ENCODE measurements around the gene LGALS12. TPM values are rescaled to one million over a fixed set of nuclear protein-coding genes. Genes with fewer than 3 reads are reported as not detected.

LGALS12 gene, protein sequence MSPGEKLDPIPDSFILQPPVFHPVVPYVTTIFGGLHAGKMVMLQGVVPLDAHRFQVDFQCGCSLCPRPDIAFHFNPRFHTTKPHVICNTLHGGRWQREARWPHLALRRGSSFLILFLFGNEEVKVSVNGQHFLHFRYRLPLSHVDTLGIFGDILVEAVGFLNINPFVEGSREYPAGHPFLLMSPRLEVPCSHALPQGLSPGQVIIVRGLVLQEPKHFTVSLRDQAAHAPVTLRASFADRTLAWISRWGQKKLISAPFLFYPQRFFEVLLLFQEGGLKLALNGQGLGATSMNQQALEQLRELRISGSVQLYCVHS
- polyA plus RNA-seq, result 1 to 10 TPM in 1 of 3 donors, not detected in 2; 1.7 TPM

DNA sequence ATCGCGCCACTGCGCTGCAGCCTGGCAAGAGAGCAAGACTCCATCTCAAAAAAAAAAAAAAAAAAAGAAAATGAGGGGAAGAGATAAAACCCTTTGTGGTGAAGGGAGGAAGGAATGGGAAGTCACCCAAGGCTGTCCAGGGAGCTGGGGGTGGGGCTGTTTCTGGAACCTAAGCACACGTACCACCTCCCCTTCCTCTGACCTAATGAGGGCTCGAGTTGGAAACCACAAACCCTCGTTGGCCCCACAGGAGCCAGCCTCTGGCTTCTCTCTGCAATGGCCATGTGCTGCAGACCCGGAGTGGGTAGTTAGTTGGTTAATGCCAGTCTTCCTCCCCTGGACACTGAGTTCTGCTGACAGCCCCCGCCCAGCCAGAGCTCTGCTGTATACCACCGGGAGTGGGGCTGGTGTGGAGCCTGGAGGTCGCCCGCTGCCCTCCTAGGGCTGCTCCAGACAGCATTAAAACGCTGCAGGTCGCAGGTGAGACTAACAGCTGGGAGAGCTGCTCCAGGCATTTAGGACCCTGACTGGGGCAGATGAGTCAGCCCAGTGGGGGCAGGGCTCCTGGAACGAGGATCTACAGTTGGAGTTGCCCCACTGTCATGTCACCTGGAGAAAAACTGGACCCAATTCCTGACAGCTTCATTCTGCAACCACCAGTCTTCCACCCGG is at the start of gene LGALS12:
Gene LGALS12, plus strand, starts transcription at position 228 of the 672 bp plus-strand sequence. Its CDS starts 375 bp downstream, at position 603.
- H3K4me3 Mint-ChIP-seq, result peak within 1 kb of the TSS in 3 of 5 donors; percentile 13 to 48 (median 46)
- peaks cover 0 to 5% (median 3%) of the 10 kb centered on the region in 3 donors for H3K27me3 Mint-ChIP-seq (ENCODE audit: low read depth in 3 of 3)
- no peaks in the 10 kb centered on the region for H3K36me3 Mint-ChIP-seq
- peak within 1 kb of the TSS in 1 of 6 donors; percentile 50 for H3K27ac Mint-ChIP-seq
- DNase-seq, result peak in 1 of 3 donors; percentile 17
- H3K9me3 Mint-ChIP-seq, result peaks cover 0 to 3% (median 1%) of the 10 kb centered on the region in 6 donors
- peaks cover 18 to 23% of the 10 kb centered on the region in 2 donors for H3K4me1 Mint-ChIP-seq

- H3K9me3 Mint-ChIP-seq, result no peaks in the 10 kb centered on the region
- no peak for DNase-seq
- no peak overlapping the region for H3K27ac Mint-ChIP-seq
- no peaks in the 10 kb centered on the region for H3K4me1 Mint-ChIP-seq
- H3K4me3 Mint-ChIP-seq, result no peak overlapping the region
- H3K27me3 Mint-ChIP-seq (ENCODE audit: low read depth in 3 of 3), result peaks cover under 1 to 7% (median 2%) of the 10 kb centered on the region in 3 donors
- no peaks in the 10 kb centered on the region for H3K36me3 Mint-ChIP-seq
Measured at GRCh38 chr11:63459586-63459985, 46.3 kb upstream of the LGALS12 start.

DNA sequence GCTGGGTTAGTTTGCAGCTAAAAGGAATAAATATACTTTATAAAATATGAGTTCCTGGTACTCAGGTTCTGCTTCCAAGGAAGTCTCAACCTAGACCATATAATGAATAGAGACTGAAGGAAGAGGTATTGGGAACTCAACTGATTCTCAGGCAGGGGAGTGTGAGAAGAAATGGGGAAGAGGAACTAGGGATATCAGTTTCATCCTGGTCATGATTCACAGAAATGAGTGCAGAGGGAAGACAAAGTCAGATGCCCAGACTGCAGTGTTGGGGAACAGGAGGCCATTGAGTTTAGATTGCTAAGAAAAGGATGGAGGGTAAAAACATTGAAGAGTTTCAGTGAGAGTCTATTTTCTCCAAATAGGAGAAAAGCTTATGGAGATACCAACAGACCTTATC is 43.7 kb upstream of the LGALS12 start:
- Mint-ChIP-seq H3K4me1 (no peaks in the 10 kb centered on the region), H3K9me3 (no peaks in the 10 kb centered on the region), H3K27me3 (ENCODE audit: low read depth in 3 of 3) (peaks cover 0 to 2% (median 2%) of the 10 kb centered on the region in 3 donors), H3K4me3 (no peak overlapping the region), H3K27ac (peak overlapping the region in 1 of 6 donors; percentile 73), H3K36me3 (no peaks in the 10 kb centered on the region)
- no peak for DNase-seq

GRCh38 chr11:63470311-63470710 is 35.6 kb upstream of the LGALS12 start:
- Mint-ChIP-seq H3K4me1 (no peaks in the 10 kb centered on the region), H3K27me3 (ENCODE audit: low read depth in 3 of 3) (peaks cover 4 to 7% (median 4%) of the 10 kb centered on the region in 3 donors), H3K27ac (no peak overlapping the region), H3K9me3 (peaks cover 1 to 15% (median 5%) of the 10 kb centered on the region in 6 donors), H3K36me3 (peaks cover 0 to 4% (median 0%) of the 10 kb centered on the region in 3 donors), H3K4me3 (no peak overlapping the region)
- no peak for DNase-seq

- peaks cover 4 to 10% (median 5%) of the 10 kb centered on the region in 3 donors for H3K36me3 Mint-ChIP-seq
- H3K27me3 Mint-ChIP-seq (ENCODE audit: low read depth in 3 of 3), result peaks cover 4 to 7% (median 4%) of the 10 kb centered on the region in 3 donors
- H3K4me1 Mint-ChIP-seq, result no peaks in the 10 kb centered on the region
- H3K27ac Mint-ChIP-seq, result no peak overlapping the region
- no peak for DNase-seq
- H3K9me3 Mint-ChIP-seq, result peaks cover 1 to 24% (median 11%) of the 10 kb centered on the region in 6 donors
- H3K4me3 Mint-ChIP-seq, result no peak overlapping the region
Measured at GRCh38 chr11:63472372-63472771, 33.5 kb upstream of the LGALS12 start.

GRCh38 chr11:63476618-63477017 is 29.3 kb upstream of the LGALS12 start:
- H3K4me3 Mint-ChIP-seq, result no peak overlapping the region
- peaks cover 4 to 5% (median 5%) of the 10 kb centered on the region in 3 donors for H3K36me3 Mint-ChIP-seq
- peaks cover 0 to 9% (median 8%) of the 10 kb centered on the region in 6 donors for H3K9me3 Mint-ChIP-seq
- H3K4me1 Mint-ChIP-seq, result no peaks in the 10 kb centered on the region
- DNase-seq, result no peak
- no peak overlapping the region for H3K27ac Mint-ChIP-seq
- peaks cover 0 to 4% (median 2%) of the 10 kb centered on the region in 3 donors for H3K27me3 Mint-ChIP-seq (ENCODE audit: low read depth in 3 of 3)

GRCh38 chr11:63478896-63479295 is 27.0 kb upstream of the LGALS12 start:
- peak; percentile 62 to 73 (median 68) for DNase-seq
- Mint-ChIP-seq H3K4me3 (no peak overlapping the region), H3K4me1 (no peaks in the 10 kb centered on the region), H3K27me3 (ENCODE audit: low read depth in 3 of 3) (peaks cover 0 to 4% (median 2%) of the 10 kb centered on the region in 3 donors), H3K9me3 (peaks cover 0 to 9% (median 8%) of the 10 kb centered on the region in 6 donors), H3K36me3 (peaks cover 4 to 7% (median 5%) of the 10 kb centered on the region in 3 donors), H3K27ac (no peak overlapping the region)

DNA sequence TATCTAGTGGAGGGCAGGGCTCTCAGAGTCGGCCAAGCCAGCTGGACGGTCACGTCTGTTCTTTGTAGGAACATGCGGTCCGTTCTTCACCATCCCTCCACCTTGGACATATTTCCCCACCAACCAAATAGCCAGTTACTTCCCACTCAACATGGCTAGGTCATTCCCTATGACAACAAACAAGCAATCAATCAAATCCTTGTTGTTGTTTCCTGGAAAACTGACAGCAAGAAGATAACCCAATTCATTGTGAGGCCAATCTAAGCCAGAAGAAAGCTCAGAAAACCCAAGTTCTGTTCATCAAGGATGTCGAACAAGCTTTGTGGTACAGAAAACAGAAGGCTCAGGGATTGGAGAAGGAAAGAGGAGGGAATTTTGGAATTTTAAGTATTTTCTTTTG is 25.8 kb upstream of the LGALS12 start:
- no peak overlapping the region for H3K4me3 Mint-ChIP-seq
- H3K27me3 Mint-ChIP-seq (ENCODE audit: low read depth in 3 of 3), result peaks cover 2 to 3% (median 2%) of the 10 kb centered on the region in 3 donors
- H3K9me3 Mint-ChIP-seq, result peaks cover 1 to 15% (median 10%) of the 10 kb centered on the region in 6 donors
- no peaks in the 10 kb centered on the region for H3K4me1 Mint-ChIP-seq
- DNase-seq, result no peak
- peak overlapping the region in 1 of 6 donors; percentile 62 for H3K27ac Mint-ChIP-seq
- H3K36me3 Mint-ChIP-seq, result peaks cover 4 to 10% (median 8%) of the 10 kb centered on the region in 3 donors

GRCh38 chr11:63485777-63486176 is 20.1 kb upstream of the LGALS12 start:
- peaks cover 0 to 8% (median 8%) of the 10 kb centered on the region in 3 donors for H3K36me3 Mint-ChIP-seq
- H3K4me1 Mint-ChIP-seq, result no peaks in the 10 kb centered on the region
- no peak overlapping the region for H3K27ac Mint-ChIP-seq
- no peak for DNase-seq
- peaks cover 2 to 4% (median 3%) of the 10 kb centered on the region in 3 donors for H3K27me3 Mint-ChIP-seq (ENCODE audit: low read depth in 3 of 3)
- peaks cover 2 to 14% (median 4%) of the 10 kb centered on the region in 6 donors for H3K9me3 Mint-ChIP-seq
- no peak overlapping the region for H3K4me3 Mint-ChIP-seq

DNA sequence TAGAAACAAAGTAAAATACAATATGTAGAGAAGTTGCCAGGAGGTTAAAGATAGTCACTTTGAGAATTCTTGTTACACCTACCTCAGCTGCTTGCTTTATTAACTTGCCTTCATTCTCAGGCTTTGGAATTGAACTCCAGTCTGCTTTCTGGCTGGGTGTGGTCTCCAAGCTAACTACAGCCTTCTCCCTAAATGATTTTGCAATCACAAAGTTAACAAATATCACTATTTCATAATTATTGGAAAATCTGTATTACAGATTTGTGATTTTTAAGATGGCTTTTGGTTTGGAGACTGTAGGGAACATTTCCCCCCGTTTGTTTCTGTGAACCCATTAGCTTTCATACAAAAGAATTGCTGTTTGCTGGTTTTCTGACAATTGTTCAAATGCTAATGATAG is 17.1 kb upstream of the LGALS12 start:
- Mint-ChIP-seq H3K27me3 (ENCODE audit: low read depth in 3 of 3) (peaks cover 3 to 9% (median 4%) of the 10 kb centered on the region in 3 donors), H3K4me1 (peaks cover 7 to 17% of the 10 kb centered on the region in 2 donors), H3K36me3 (peaks cover 0 to 8% (median 7%) of the 10 kb centered on the region in 3 donors), H3K27ac (peak overlapping the region in 1 of 6 donors; percentile 9), H3K9me3 (peaks cover 2 to 12% (median 4%) of the 10 kb centered on the region in 6 donors), H3K4me3 (no peak overlapping the region)
- no peak for DNase-seq

DNA sequence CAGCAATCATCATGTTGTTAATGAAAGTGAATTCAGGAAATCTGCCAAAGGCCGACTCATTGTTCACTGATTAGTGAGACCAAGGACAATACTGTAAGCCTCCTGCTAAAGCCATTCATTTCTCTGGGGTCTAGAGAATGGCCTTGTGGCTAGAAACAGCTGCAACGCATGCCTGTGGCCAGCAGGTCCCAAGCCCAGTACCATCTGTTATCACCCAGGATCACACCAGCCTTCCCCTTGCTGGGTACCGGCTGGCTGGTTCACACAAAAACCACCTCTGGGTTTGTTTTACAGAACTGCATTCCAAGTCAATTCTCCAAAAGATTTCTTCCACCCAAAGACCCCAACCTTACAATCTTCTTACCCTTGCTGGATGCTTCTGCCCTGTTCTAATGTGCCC is 16.0 kb upstream of the LGALS12 start:
- H3K4me1 Mint-ChIP-seq, result peaks cover 7 to 17% of the 10 kb centered on the region in 2 donors
- H3K9me3 Mint-ChIP-seq, result peaks cover 2 to 7% (median 4%) of the 10 kb centered on the region in 6 donors
- DNase-seq, result no peak
- H3K27ac Mint-ChIP-seq, result no peak overlapping the region
- H3K4me3 Mint-ChIP-seq, result peak overlapping the region; percentile 6 to 80 (median 64)
- peaks cover 0 to 14% (median 4%) of the 10 kb centered on the region in 3 donors for H3K27me3 Mint-ChIP-seq (ENCODE audit: low read depth in 3 of 3)
- H3K36me3 Mint-ChIP-seq, result peaks cover 0 to 6% (median 6%) of the 10 kb centered on the region in 3 donors

DNA sequence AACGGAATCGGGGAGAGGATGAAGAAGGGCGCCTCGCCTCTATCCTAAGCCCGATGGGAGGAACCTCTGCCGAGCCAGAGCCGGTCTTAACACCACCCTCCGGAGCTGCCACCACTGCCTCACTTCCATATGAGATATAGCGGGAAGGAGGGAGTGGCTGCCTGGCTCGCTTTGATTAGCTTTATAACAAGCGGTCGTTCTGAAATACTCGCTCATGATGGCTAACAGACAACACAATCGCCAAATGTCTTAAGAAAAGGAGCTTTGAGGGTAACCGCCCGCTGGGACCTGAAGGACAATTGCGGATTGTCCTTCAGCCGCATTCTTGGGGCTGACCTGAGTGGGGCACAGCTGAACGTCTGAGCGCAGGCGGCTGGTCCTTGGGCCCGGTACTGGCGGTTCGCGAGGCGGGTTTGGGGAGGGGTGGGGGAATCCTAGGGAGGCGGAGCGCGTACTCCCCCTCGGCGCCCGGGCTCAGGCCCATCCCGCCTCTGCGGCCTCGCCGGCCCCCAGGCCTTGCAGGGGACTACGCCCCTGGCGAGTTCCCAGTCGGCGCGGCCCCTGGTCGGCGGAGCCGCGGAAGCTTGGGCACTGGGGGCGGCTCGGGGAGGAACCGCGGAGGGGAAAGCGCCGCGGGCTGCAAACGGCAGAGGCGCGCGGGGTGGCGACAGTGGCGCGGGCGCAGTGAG is 15.2 kb upstream of the LGALS12 start, which contains the start of gene PLAAT5:
Gene PLAAT5, minus strand, starts transcription at position 617 of the 689 bp plus-strand sequence. Its CDS starts 133 bp downstream, at position 484.
- Mint-ChIP-seq H3K27me3 (ENCODE audit: low read depth in 3 of 3) (peaks cover 0 to 14% (median 7%) of the 10 kb centered on the region in 3 donors), H3K27ac (peak within 1 kb of the TSS in 3 of 6 donors; percentile 57 to 63 (median 61)), H3K36me3 (peaks cover 0 to 3% (median under 1%) of the 10 kb centered on the region in 3 donors), H3K4me3 (peak within 1 kb of the TSS; percentile 84 to 94 (median 87)), H3K4me1 (peaks cover 7 to 17% of the 10 kb centered on the region in 2 donors), H3K9me3 (peaks cover 0 to 6% (median 1%) of the 10 kb centered on the region in 6 donors)
- peak in 2 of 3 donors; percentile 18 to 29 for DNase-seq

DNA sequence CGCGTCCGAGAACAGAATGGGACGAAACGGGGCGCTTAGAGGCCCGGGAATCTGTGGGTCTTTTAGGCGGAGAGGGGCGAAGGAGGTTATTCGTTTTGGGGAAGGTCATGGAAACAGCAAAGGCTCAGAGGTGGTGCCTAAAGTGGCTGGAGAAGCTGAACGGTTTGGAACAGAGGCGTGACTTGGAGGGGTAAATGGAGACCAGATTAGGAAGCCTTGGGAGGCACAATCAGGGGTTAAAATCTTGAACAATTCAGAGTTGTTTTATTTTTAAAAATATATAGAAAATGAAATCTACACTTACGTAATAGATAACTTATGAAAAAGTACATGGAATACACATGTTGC is 14.7 kb upstream of the LGALS12 start:
- peaks cover 0 to 14% (median 7%) of the 10 kb centered on the region in 3 donors for H3K27me3 Mint-ChIP-seq (ENCODE audit: low read depth in 3 of 3)

More for the DNA sequence above, 14.7 kb upstream of the LGALS12 start:
- Mint-ChIP-seq H3K4me1 (peaks cover 7 to 17% of the 10 kb centered on the region in 2 donors), H3K9me3 (peaks cover 0 to 6% (median 0%) of the 10 kb centered on the region in 6 donors), H3K36me3 (peaks cover 0 to 3% (median 0%) of the 10 kb centered on the region in 3 donors), H3K4me3 (peak overlapping the region; percentile 84 to 94 (median 87)), H3K27ac (peak overlapping the region in 3 of 6 donors; percentile 57 to 63 (median 61))
- DNase-seq, result no peak
